GM18907 (cell line): ENCODE results near the gene ENG.
A peak's percentile ranks its signal among the peaks of the same experiment; 100 is the strongest.
"Not testable (repeated sequence)": the region's sequence is repeated elsewhere in the genome, so short reads cannot be mapped to it uniquely, and the experiment has no call there.

Experiments
- ATAC-seq: cut with Tn5 transposase; IDR thresholded peaks from one replicate; pipeline ENCODE4 v1.9.1; 2021; ENCODE audit warnings: mild to moderate bottlenecking, moderate library complexity; ENCODE audit not compliant: unreplicated experiment

The ENG gene

DNA sequence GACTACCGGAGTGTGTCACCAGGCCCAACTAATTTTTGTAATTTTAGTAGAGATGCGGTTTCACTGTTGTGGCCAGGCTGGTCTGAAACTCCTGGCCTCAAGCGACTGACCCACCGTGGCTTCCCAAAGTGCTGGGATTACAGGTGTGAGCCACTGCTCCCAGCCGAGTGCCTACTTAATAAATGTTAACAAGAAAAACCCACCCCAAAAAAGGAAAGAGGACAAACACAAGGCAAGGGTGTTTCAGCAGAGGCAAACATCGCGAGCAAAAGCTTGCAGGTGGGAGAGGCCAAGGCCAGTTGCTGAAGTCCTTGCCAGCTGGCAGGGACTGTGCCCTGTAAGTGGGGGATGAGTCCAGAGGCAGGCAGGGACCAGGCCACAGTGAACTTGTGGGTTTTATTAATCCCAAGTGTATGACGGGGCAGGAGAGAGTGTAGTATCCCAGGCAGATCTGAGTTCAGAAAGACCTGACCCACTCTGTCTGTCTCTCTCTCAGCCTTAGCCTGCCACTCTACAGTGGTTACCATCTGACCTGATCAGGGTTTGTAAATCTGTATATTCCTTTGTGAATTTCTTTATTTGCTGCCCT lies 58.1 kb downstream of the ENG start:
- ATAC-seq, result no peak

DNA sequence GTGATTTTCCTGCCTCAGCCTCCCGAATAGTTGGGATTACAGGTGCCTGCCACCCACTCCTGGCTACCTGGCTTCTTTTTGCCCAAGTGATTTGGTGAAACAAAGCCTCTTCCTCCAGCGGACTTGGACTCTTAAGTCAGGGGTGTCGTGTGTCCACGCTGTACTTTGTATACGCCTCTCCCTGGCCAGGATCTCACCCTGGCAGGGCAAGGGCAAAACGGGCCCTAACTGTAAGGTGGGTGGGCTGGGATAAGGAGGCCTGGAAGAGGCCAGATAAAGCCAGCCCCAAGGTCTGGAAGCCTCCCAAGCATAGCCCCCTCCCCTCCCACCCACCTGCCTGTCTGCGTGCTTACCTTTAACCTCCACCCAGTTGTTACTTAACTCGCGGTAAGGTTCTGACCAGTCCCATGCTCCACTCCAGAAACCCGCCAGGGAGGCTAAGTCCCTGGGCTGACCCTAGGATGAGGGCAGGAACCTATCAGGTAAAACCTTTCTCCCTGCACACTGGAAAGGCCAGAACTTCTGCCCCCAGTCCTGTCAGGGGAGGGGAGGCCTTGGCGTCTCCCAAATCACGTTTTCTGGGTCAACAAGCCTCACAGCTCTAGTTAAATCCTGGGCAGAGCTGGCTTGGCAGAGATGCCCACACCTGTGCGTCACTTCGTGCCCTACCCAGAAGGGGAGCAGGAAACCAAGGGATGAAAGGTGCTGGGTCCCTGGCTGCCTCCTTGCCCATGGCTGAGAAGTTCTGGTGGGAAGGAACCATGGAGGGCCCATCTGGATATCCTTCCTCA lies 60.3 kb downstream of the ENG start:
- no peak for ATAC-seq

DNA sequence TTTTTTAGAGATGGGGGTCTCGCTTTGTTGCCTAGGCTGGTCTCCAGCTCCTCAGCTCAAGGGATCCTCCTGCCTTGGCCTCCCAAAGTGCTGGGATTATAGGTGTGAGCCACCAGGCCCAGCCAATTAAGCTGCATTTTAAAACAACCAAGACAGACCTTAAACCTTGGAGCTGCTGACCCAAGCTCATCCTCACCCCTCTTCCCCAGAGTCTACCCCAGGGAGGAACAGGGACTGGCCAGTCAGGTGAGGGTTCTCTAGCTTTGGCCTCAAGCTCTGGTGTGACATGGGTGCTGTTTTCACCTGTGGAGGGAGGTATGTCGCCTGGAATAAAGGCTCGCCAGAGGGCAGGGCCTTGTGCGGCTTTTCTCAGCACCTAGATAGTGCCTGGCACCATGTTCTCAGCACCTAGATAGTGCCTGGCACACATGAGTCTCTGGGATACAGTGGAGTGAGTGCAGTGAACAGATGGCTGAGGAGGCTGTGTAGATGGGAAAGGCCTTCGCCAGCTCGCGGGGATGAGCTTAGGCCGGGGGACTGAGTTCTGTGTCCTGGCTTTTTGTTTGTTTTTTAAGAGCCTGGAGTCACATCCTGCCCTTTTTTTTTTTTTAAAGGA lies 61.3 kb downstream of the ENG start:
- no peak for ATAC-seq

DNA sequence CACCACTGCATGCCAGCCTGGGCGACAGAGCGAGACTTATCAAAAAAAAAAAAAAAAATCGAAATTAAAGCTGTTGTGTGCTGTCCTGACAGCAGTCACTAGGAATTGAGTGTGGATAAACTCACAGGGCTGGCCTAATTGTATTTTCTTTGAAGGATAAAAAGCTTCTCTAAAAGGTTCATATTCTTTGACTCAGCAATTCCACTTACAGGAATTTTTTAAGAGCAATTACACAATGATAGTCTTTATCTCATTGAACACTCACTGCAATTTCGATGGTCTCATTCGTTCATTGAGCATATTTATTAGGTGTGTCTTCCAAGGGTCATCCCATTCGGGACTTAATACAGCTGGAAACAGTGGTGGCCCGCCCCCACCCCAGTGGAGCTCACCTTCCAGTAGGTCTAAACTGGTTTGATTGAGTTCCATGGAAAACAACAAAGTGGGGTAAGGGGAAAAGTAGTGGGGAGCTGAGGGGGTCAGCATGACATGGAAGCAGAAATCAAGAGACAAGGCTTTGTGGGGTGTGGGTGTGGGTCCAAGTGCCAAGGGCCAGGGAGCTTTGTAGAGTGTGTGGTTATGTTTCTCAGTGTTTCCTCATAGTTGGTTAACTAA lies 61.9 kb downstream of the ENG start:
- ATAC-seq, result no peak

DNA sequence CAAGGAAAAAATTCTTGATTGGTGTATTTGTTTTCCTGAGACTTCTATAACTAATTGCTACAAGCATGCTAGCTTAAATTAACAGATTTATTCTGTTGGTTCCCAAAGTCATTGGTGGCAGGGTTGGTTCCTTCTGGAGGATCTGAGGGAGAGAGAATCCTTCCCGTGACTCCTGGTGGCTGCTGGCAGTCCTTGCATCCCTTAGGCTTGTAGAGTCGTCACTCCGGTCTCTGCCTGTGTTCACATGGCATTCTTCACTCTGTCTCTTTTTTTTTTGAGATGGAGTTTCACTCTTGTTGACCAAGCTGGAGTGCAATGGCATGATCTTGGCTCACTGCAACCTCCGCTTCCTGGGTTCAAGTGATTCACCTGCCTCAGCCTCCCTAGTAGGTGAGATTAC lies 63.4 kb downstream of the ENG start:
- ATAC-seq, result no peak

DNA sequence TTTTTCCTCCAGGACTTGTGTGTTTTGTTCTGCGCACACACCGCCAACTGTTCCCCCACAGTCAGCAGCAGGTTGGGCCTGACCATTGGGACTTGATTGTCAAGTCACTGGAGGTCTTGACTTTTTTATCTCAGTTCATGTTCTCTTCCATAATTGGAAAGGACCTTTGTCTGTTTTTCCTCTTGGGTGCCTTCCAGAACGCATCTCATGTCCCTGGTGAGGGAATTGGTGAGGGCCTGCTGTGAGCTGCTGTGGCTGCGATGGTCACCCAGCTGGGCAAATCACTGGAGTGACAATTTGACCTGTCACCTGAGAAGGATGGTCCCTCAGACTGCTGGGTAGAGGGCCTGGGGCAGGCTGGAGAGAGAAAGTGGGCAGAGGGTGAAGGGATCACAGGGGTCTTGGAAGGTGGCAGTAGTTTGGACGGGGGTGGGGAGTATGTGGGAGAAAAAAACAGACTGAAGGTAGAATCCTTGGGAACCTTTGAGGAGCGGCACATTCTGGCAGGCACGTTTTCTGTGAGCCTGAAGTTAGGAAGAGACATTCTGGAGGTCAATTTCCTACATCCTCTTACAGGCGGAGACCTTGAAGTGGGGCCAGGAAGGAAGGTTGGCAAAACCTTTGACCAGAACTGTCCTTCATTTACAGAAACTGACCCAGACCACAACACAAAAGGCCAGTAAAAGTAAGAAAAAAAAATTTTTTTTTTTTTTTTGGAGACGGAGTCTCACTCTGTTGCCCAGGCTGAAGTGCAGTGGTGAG lies 64.2 kb downstream of the ENG start:
- ATAC-seq, result no peak

DNA sequence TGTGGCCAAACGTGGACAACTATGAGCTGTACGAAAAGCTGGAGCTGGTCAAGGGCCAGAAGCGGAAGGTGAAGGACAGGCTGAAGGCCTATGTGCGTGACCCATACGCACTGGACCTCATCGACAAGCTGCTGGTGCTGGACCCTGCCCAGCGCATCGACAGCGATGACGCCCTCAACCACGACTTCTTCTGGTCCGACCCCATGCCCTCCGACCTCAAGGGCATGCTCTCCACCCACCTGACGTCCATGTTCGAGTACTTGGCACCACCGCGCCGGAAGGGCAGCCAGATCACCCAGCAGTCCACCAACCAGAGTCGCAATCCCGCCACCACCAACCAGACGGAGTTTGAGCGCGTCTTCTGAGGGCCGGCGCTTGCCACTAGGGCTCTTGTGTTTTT lies 65.3 kb downstream of the ENG start:
- ATAC-seq, result no peak

DNA sequence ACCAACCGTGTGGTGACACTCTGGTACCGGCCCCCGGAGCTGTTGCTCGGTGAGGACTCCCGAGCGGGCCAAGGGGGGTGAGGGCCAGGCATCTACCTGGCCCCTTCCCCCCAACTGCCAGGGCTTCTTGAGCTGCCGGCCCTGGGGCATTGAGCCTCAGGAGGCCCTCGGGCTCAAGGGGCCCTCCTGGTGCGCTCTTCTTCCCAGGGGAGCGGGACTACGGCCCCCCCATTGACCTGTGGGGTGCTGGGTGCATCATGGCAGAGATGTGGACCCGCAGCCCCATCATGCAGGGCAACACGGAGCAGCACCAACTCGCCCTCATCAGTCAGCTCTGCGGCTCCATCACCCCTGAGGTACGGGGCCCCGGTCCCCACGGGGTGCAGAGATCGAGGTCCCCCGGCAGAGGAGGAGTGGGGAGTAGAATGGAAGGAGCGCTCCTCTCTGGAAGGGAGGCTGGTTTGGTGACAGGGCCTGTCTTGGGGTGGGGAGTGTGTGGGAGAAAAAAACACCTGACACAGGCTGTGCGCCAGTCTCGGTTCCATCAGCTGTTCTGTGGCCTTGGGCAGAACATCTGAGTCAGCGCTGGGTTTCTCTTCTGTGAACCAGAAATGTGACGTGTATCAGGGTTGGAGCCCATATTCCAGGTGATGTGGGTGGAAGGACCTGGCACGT lies 66.0 kb downstream of the ENG start:
- ATAC-seq, result no peak

DNA sequence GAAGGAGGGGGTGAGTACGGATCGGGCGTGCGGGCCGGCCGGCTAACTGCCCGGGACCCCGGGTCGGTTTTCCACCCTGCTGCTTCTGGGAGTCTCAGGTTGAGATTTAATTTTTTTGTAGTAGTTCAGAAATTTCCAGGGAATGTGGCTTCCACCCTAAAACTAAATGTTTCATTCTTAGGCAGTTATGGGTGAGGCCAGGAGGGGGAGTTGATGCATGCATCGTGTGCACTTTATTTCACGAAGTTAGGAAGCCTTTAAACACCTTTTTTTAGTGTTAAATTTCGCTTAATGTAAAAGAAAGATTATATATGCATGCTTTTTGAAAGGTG lies 67.7 kb downstream of the ENG start:
- no peak for ATAC-seq

DNA sequence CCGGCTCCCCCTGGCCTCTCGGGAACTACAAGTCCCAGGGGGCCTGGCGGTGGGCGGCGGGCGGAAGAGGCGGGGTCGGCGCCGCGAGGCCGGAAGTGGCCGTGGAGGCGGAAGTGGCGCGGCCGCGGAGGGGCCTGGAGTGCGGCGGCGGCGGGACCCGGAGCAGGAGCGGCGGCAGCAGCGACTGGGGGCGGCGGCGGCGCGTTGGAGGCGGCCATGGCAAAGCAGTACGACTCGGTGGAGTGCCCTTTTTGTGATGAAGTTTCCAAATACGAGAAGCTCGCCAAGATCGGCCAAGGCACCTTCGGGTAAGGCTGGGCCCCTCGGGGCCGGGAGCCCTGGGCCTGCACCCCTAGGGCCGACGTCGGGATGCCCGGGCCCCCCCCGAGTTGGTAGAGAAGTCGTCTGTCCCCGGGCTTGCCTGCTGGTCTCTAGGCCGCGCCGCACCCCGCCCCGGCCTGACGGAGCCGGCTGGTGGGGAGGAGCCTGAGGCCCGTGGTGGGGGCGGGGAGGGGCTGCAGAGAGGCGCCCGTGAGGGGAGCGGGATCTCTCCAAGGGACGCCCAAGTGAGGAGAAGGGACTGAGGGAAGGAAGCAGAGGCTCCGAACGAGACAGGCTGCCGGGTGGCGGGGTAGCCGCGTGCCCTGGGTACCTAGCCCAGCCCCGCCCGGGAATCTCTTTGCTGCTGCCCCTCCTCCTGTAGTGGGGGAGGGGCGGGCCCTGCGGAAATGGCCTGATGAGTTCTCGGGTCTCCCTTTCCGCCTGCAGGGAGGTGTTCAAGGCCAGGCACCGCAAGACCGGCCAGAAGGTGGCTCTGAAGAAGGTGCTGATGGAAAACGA lies 68.3 kb downstream of the ENG start, which contains the start of gene CDK9:
Gene CDK9, plus strand, starts transcription at position 102 of the 840 bp plus-strand sequence. Its CDS starts 115 bp downstream, at position 217.
- peak; percentile 73 for ATAC-seq

DNA sequence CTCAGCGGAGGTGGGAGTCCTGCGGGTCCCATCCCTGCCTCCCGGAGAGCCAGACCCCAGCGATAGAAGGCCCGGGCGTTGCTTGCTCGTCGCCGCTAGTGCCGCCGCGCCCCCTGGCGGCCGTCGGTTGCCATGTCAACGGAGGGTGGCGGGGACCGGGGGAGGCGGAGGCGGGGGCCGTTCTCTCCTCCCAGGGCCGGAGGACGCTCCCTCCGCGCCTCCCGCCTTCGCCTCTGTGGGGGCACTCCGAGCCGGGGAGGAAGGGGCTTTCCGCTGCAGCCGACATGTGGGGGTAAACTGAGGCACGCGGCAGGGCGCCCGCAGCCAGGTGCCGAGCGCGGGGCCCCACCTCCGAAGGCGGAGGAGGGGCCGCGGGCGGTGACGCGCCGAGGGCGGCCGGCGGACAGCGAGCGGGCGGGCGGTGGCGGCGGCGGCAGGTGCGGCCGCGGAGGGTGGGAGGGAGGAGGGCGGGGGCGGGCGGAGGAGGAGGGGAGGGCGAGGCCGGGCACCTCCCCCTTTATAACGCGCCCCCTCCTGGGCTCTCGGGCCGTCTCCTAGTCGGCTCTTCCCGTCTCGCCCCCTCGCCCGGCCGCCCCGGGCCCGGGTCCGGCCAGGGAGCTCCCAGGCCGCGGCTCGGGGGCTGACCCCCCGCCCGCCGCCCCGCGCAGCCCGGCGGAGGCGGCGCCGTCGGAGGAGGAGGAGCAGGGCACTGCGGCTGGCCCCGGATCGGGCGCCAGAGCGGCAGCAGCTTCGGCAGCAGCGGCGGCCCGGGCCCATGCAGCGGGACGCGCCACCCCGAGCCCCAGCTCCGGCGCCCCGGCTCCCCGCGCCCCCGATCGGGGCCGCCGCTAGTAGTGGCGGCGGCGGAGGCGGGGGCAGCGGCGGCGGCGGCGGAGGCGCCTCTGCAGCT lies 69.2 kb downstream of the ENG start:
- peak; percentile 46 for ATAC-seq

DNA sequence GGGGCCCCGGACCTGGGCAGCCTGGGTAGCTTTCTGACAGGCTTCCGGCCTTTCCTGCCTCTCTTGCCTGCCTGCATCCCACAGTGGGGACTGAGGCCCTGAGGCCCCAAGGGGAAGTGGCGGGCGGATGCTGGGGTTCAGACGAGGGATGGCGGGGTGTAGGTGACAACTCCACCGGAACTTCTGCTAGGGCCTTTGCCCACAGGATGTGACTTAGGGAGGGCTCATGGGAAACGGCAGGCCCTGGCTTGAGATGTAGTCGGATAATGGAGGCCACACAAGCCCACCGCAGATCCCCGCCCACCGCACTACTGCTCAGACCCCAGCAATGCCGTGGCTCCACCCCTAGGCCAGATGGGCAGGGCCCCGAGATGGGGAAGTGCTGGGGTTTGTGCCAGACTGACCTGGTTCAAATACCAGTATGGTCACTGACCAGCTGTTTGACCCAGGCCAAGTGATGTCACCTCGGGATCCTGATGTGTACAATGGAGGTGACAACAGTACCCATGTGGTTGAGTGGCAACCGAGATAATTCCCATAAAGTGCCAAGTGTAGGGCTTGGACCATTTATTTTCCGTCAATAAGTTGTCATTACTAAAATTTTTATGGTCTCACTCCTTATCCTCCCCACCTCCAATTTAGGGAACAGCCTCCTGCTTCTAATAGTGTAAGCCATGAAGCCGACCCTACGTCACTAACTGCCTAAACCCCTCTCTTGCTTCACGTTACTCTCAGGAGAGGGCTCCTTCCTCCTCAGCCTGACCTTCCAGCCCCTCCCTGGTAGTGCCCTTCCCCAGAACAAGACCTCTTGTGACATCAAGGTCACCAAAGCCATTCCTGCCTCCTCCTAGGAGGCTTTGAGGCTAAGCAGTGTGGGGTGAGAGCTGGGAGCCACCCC lies 71.1 kb downstream of the ENG start:
- no peak for ATAC-seq

DNA sequence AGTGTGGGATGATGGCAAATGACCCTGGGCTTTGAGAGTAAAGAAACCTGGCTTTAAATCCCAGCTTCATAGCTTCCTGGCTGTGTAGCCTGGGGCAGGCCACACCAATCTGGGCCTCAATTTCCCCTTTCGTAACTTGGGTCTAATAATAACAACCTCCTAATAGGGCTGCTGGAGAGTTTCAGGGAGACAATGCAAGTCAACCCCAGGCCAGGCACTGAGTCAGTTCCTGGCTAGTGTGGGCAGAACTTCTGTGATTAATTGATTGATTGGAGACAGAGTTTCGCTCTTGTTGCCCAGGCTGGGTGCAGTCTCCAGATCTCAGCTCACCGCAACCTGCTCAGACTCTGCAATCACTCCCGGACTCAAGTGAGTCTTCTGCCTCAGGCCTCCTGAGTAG lies 72.7 kb downstream of the ENG start:
- no peak for ATAC-seq

DNA sequence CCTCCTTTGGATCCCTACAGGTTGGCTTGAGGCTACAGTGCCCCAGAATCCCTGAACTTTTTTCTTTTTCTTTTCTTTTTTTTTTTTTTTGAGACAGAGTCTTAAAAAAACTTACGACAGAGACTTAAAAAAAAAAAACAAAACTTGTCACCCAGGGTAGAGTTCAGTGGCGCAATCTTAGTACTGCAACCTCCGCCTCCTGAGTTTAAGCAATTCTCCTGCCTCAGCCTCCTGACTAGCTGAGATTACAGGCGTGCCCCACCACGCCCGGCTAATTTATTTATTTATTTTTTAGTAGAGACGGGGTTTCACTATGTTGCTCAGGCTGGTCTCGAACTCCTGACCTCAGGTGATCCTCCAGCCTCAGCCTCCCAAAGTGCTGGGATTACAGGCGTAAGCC lies 73.5 kb downstream of the ENG start:
- not testable (repeated sequence) for ATAC-seq

DNA sequence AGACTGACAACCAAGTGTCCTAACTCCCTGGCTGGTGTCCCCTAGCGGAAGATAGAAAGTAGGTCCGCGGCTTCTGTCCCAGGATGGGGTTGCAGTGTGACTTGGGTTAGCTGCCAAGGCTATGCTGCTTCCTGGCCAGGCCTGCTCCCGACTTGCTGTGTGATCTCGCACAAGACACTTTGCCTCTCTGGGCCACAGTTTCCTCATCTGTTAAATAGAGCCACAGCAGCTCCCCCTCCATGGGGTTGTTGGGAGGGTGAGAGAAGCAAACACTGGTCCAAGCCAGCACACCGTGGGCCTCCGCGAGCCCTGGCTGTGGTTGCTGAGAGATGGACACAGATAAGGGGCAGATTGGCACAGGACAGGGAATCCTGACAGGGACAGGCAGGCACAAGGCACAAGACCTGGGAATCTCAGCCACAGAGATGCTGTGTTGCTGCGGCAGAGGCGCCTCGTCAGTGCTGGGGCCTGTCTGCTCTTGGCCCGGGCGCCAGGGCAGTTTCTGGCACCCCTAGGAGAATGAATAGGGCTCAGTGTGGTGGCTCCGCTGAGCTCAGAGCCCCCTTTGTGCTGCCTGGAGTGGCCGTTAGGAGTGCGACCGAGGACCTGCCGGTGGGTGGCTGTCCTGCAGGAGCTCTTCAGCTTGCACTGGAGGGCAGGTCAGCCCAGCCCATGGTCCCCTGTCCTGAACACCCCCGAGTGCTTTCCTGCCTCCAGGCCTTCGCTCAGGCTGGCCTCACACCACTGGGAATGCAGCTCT lies 74.2 kb downstream of the ENG start:
- no peak for ATAC-seq

DNA sequence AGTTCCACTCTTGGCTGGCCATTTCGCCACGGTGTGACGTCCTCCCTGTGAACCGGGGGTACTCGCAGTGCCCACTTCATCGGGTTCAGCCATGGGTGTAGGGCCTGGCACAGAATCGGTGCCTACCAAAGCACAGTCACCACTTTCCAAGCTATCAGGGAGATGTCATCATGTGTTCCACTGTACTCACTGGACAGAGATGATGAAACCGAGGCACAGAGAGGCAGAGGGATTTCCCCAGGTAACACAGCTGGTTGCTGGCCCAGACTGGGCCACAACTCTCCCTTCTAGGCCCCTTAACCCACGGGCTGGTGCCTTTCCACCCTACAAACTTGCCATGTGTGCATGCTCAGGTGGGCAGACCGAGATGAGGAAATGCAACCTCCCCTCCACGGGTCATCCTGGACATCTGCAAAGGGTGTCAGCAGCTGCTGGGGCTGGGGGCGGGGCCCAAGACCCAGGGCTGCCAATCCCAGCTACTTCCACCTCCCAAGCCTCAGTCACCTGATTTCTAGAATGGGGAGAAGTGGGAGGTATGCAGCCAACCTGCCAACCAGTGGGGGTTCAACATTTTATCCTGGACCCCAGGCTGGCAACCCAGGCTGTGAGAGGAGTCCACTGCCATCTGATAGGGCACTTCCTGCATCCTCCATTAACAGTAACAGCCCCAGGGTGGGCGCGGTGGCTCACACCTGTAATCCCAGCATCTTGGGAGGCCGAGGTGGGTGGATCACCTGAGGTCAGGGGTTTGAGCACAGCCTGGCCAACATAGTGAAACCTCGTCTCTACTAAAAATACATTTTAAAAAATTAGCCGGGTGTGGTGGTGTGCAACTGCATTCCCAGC lies 75.1 kb downstream of the ENG start:
- ATAC-seq, result peak; percentile 43
